Measurements from ENCODE around the gene LPCAT1. TPM values are rescaled to one million over a fixed set of nuclear protein-coding genes. Genes with fewer than 3 reads are reported as not detected.
"Not testable (repeated sequence)": the region's sequence is repeated elsewhere in the genome, so short reads cannot be mapped to it uniquely, and the experiment has no call there.

The LPCAT1 gene
- total RNA-seq, 1 donor from 2014 or later, result 74.8 TPM

DNA sequence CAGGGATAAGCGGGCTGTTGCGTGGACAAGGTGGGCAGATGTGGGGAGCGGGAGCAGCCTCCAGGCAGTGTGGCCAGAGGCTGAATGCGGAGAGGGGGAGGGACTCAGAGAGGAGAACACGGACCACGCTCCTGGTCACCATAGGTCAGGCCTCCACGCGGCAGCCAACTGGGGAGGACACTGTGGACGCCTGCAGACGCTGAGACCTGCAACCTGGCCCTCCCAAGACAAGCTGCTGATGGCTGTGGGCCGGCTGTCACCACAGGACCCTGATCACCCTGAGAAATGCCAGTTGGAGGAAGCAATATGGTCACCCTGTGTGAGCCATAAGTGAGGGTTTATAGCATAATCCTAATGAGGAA, 16.8 kb downstream of the LPCAT1 start:
- TF ChIP-seq, protein P1, sequence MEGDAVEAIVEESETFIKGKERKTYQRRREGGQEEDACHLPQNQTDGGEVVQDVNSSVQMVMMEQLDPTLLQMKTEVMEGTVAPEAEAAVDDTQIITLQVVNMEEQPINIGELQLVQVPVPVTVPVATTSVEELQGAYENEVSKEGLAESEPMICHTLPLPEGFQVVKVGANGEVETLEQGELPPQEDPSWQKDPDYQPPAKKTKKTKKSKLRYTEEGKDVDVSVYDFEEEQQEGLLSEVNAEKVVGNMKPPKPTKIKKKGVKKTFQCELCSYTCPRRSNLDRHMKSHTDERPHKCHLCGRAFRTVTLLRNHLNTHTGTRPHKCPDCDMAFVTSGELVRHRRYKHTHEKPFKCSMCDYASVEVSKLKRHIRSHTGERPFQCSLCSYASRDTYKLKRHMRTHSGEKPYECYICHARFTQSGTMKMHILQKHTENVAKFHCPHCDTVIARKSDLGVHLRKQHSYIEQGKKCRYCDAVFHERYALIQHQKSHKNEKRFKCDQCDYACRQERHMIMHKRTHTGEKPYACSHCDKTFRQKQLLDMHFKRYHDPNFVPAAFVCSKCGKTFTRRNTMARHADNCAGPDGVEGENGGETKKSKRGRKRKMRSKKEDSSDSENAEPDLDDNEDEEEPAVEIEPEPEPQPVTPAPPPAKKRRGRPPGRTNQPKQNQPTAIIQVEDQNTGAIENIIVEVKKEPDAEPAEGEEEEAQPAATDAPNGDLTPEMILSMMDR (IDR thresholded peaks at IDR 0.05; ENCODE audit: unreplicated experiment), result no peak
- Mint-ChIP-seq H3K4me3 (no peak overlapping the region), H3K4me1 (peaks cover 10% of the 10 kb centered on the region), H3K27ac (no peak overlapping the region), H3K27me3 (ENCODE audit: low read depth) (no peaks in the 10 kb centered on the region), H3K36me3 (peaks cover 18% of the 10 kb centered on the region), H3K9me3 (no peaks in the 10 kb centered on the region)
- no peak for DNase-seq (ENCODE audit: low spot score in 2 of 2, unreplicated experiment in 2 of 2)

DNA sequence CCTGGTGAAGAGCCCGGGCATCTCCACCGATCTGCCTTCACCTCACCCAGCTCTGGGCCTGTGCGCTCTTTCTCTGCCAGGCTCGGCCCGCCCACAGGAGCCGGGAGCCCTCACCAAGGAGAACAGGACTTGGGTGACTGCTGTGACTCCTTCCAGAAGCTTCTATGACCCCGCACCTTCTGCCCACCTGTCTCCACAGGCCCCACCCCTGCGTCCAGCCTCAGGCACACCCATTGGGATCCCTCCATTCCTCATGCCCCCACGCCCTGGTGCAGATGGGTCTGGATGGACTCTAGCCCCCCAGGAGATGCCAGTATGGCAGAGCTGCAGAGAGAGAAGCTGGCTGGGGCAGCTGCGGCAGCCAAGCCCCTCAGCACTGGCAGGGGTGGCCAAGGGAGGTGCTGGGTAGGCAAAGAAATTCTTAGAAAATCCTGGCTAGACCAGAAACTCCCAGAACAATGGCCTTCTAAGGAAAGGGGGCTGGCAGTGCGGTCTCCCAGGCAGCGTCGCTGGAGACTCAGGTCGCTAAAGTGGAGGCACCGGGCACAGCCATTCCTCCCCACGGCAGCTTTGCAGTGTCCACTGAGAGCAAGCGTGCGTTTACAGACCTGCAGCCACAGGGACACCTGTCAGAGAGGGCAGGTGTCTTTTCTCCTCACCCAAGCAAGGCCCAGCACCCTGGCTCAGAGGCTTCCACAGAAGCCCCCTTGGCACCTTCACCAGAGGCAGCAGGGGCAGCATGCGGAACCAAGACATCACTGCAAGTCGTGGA, 17.3 kb downstream of the LPCAT1 start:
- no peak for DNase-seq (ENCODE audit: low spot score in 2 of 2, unreplicated experiment in 2 of 2)
- H3K4me1 Mint-ChIP-seq, result peaks cover 10% of the 10 kb centered on the region
- peaks cover 16% of the 10 kb centered on the region for H3K36me3 Mint-ChIP-seq
- H3K9me3 Mint-ChIP-seq, result no peaks in the 10 kb centered on the region
- no peak overlapping the region for H3K4me3 Mint-ChIP-seq
- no peak overlapping the region for H3K27ac Mint-ChIP-seq
- H3K27me3 Mint-ChIP-seq (ENCODE audit: low read depth), result no peaks in the 10 kb centered on the region
- TF ChIP-seq, protein P1 (IDR thresholded peaks at IDR 0.05; ENCODE audit: unreplicated experiment), result no peak

DNA sequence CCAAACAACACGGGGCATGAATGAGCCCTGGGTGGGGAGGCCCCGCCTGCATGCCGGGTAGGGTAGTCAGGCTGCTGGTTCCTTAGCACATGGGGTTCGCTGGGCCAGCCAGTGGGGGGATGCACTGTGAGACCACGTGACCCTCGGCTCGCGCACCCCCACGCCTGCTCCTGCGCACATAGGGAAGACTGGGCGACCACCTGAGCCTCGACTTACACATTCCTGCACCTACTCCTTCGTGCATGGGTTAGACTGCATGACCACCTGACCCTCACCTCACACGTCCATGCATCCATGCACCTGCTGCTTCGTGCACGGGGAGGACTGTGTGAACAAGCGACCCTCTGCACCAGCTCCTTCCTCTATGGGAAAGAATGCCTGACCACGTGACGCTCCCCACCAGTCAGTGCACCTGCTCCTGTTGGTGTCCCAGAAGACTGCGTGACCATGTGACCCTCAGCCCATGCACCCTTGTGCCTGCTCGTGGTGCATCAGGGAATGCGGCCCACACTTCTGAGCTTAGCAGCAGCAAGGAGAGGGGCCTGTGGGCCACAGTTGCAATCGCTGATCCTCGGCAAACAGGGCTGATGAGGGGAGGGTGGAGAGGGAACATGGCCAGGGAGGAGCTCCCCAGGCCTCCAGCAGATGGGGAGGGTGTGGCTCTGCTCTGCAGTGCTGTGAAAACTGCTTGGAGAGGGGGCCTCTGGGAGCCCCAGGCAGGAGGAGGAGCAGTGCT, 18.1 kb downstream of the LPCAT1 start:
- Mint-ChIP-seq H3K27ac (no peak overlapping the region), H3K4me1 (peaks cover 10% of the 10 kb centered on the region), H3K36me3 (peaks cover 16% of the 10 kb centered on the region), H3K27me3 (ENCODE audit: low read depth) (no peaks in the 10 kb centered on the region), H3K4me3 (no peak overlapping the region), H3K9me3 (no peaks in the 10 kb centered on the region)
- no peak for DNase-seq (ENCODE audit: low spot score in 2 of 2, unreplicated experiment in 2 of 2)
- TF ChIP-seq, protein P1 (IDR thresholded peaks at IDR 0.05; ENCODE audit: unreplicated experiment), result no peak

DNA sequence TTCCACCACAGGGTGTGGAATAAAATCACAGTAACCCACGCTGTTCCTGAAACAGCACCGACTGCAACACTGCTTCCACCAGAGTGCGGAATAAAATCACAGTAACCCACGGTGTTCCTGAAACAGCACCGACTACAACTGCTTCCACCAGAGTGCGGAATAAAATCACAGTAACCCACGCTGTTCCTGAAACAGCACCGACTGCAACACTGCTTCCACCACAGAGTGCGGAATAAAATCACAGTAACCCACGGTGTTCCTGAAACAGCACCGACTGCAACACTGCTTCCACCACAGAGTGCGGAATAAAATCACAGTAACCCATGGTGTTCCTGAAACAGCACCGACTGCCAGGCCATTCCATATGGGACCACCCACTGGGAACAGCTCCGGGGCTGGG, 18.7 kb downstream of the LPCAT1 start:
- not testable (repeated sequence) for H3K9me3 Mint-ChIP-seq; H3K27me3 Mint-ChIP-seq (ENCODE audit: low read depth); H3K4me3 Mint-ChIP-seq; H3K27ac Mint-ChIP-seq; DNase-seq (ENCODE audit: low spot score in 2 of 2, unreplicated experiment in 2 of 2); H3K4me1 Mint-ChIP-seq
- H3K36me3 Mint-ChIP-seq, result peaks cover 13% of the 10 kb centered on the region

DNA sequence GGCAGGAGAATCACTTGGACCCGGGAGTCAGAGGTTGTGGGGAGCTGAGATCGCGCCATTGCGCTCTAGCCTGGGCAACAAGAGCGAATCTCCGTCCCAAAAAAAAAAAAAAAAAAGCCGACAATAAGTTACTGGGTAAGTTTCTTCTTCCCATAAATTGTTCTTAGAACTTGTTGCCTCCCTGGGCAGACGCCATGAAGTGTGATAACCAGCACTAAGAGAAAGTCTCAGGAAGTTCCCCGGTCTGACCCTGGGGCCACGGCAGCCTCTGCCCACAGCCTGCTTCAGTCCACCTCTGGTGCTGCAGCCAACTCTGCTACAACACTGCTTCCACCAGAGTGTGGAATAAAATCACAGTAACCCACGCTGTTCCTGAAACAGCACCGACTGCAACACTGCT, 19.1 kb downstream of the LPCAT1 start:
- H3K27me3 Mint-ChIP-seq (ENCODE audit: low read depth), result no peaks in the 10 kb centered on the region
- H3K4me1 Mint-ChIP-seq, result peaks cover 9% of the 10 kb centered on the region
- no peak for DNase-seq (ENCODE audit: low spot score in 2 of 2, unreplicated experiment in 2 of 2)
- no peaks in the 10 kb centered on the region for H3K9me3 Mint-ChIP-seq
- TF ChIP-seq, protein P1 (IDR thresholded peaks at IDR 0.05; ENCODE audit: unreplicated experiment), result no peak
- peaks cover 11% of the 10 kb centered on the region for H3K36me3 Mint-ChIP-seq
- H3K4me3 Mint-ChIP-seq, result no peak overlapping the region
- no peak overlapping the region for H3K27ac Mint-ChIP-seq

DNA sequence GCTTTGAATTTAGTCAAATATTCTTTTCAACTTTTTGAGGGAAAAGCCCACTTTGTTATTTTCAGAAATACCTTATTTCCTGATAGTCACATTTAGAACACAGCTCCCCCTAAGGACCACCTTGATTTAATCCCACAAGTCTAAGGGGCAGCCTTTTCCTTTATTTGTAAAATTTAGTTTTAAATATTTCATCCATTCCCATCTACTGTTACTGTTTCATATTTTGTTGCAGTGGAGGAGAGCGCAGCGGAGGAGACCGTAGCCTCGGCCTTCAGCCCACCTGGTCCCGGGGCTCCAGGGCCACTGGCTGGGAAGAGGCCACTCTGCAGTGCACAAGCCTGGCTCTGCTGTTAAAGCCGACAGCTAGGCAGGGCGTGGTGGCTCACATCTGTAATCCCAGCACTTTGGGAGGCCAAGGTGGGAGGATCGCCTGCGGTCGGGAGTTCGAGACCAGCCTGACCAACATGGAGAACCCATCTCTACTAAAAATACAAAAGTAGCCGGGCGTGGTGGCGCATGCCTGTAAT, 19.6 kb downstream of the LPCAT1 start:
- DNase-seq (ENCODE audit: low spot score in 2 of 2, unreplicated experiment in 2 of 2), result no peak
- Mint-ChIP-seq H3K27me3 (ENCODE audit: low read depth) (no peaks in the 10 kb centered on the region), H3K4me1 (peaks cover 9% of the 10 kb centered on the region), H3K9me3 (no peaks in the 10 kb centered on the region), H3K36me3 (peaks cover 9% of the 10 kb centered on the region), H3K4me3 (no peak overlapping the region), H3K27ac (no peak overlapping the region)
- TF ChIP-seq, protein P1 (IDR thresholded peaks at IDR 0.05; ENCODE audit: unreplicated experiment), result no peak

All from mesothelial cell of epicardium (in vitro differentiated cells).